B cell (primary cell): ENCODE measurements around the gene PRSS56. TPM values are rescaled to one million over a fixed set of nuclear protein-coding genes. Genes with fewer than 3 reads are reported as not detected.

Source experiments
- ATAC-seq: fragments of 200-7000 bp; cut with Tn5 transposase; one replicate; pipeline ENCODE4 v1.10.0; 2021; ENCODE audit warnings: low read depth, mild to moderate bottlenecking, moderate number of reproducible peaks, moderate library complexity
- CTCF ChIA-PET: fragments of 350-600 bp; sonication (Branson Sonifier 250); formaldehyde crosslinking; loops from one replicate; lab custom pipeline; 2021; ENCODE audit warnings: antibody characterized with exemption, inconsistent platforms; lab: Charles Lee
- POLR2A ChIA-PET: fragments of 350-600 bp; sonication (Branson Sonifier 250); formaldehyde crosslinking; loops from one replicate; lab custom pipeline; 2021; ENCODE audit warnings: antibody characterized with exemption; lab: Charles Lee
- DNase-seq: peaks from one replicate; pipeline ENCODE4 v3.0.0; 2013
- H2AFZ ChIP-seq: 2 replicates; pipeline ENCODE4 v1.6.1; 2012; ENCODE audit warnings: mild to moderate bottlenecking, low read depth, low read length; ENCODE audit not compliant: insufficient read depth, poor library complexity, severe bottlenecking
- H3K27ac ChIP-seq, 2 donors: 1 replicate in 1 of 2; 2 replicates in 1 of 2; pipeline ENCODE4 v1.5.1; 2012 to 2013; ENCODE audit warnings: low read length in 2 of 2, mild to moderate bottlenecking in 2 of 2, moderate library complexity in 1 of 2
- H3K27me3 ChIP-seq, 4 experiments: fragments of 200-600 bp in 1 of 4; sonication (generic) in 1 of 4; replicated peaks in 1 of 4; 1 replicate in 2 of 4; 2 replicates in 2 of 4; pipeline versions ENCODE4 v1.6.1 to v1.7.0; 2013 to 2016; ENCODE audit warnings: low read length in 3 of 4, mild to moderate bottlenecking in 2 of 4, mixed read lengths in 1 of 4, moderate library complexity in 1 of 4; ENCODE audit not compliant: insufficient read depth in 4 of 4, control insufficient read depth in 3 of 4; ENCODE audit errors: control extremely low read depth in 1 of 4
- H3K36me3 ChIP-seq, 2 experiments: replicated peaks in 1 of 2; 1 replicate in 1 of 2; 2 replicates in 1 of 2; pipeline versions ENCODE4 v1.6.1 to v1.7.1; 2013; ENCODE audit warnings: low read length in 1 of 2; ENCODE audit not compliant: insufficient read depth in 2 of 2, control insufficient read depth in 1 of 2; ENCODE audit errors: control extremely low read depth in 1 of 2, extremely low read depth in 1 of 2
- H3K4me1 ChIP-seq, 2 donors: fragments of 200-600 bp in 1 of 2; sonication (generic) in 1 of 2; 1 replicate in 1 of 2; 2 replicates in 1 of 2; pipeline versions ENCODE4 v1.5.1 to v1.6.1; 2013 to 2017; ENCODE audit warnings: low read length in 2 of 2; ENCODE audit not compliant: control insufficient read depth in 2 of 2, insufficient read depth in 2 of 2
- H3K4me2 ChIP-seq: replicated peaks from 2 replicates; pipeline ENCODE3; 2012; ENCODE audit warnings: mild to moderate bottlenecking, low read depth, low read length; ENCODE audit not compliant: poor library complexity, severe bottlenecking
- H3K4me3 ChIP-seq, 5 experiments: fragments of 200-600 bp in 1 of 5; sonication (generic) in 1 of 5; 1 replicate in 3 of 5; 2 replicates in 2 of 5; pipeline versions ENCODE4 v1.5.1 to v1.7.0; 2011 to 2016; ENCODE audit warnings: low read length in 4 of 5, mild to moderate bottlenecking in 4 of 5, low read depth in 2 of 5, control low read depth in 1 of 5, moderate library complexity in 1 of 5; ENCODE audit not compliant: insufficient read depth in 1 of 5; ENCODE audit errors: control extremely low read depth in 1 of 5, extremely low read depth in 1 of 5
- H3K79me2 ChIP-seq: fragments of 200-600 bp; sonication (generic); one replicate; pipeline ENCODE4 v1.6.0; 2016; ENCODE audit warnings: low read length; ENCODE audit not compliant: control insufficient read depth, insufficient read depth
- H3K9ac ChIP-seq: fragments of 200-600 bp; sonication (generic); 2 replicates; pipeline ENCODE4 v1.6.1; 2017; ENCODE audit warnings: mild to moderate bottlenecking, low read length, moderate library complexity
- H3K9me3 ChIP-seq, 3 donors: one replicate each; pipeline versions ENCODE4 v1.6.1 to v1.7.1; 2013; ENCODE audit warnings: low read length in 2 of 3; ENCODE audit not compliant: control insufficient read depth in 2 of 3, insufficient read depth in 1 of 3; ENCODE audit errors: control extremely low read depth in 1 of 3
- H4K20me1 ChIP-seq: 2 replicates; pipeline ENCODE4 v1.6.0; 2012; ENCODE audit warnings: mild to moderate bottlenecking, low read length; ENCODE audit not compliant: insufficient read depth, control insufficient read depth, poor library complexity, severe bottlenecking
- H3K27ac Mint-ChIP-seq: one replicate; pipeline ENCODE4 v1.8.0; 2021; ENCODE audit warnings: mixed read lengths
- H3K27me3 Mint-ChIP-seq: one replicate; pipeline ENCODE4 v1.8.0; 2021; ENCODE audit warnings: mixed read lengths
- H3K4me1 Mint-ChIP-seq: one replicate; pipeline ENCODE4 v1.8.0; 2021; ENCODE audit warnings: mixed read lengths
- H3K4me3 Mint-ChIP-seq: one replicate; pipeline ENCODE4 v1.8.0; 2021; ENCODE audit warnings: mixed read lengths
- H3K9me3 Mint-ChIP-seq: one replicate; pipeline ENCODE4 v1.8.0; 2022; ENCODE audit warnings: mixed read lengths; ENCODE audit not compliant: insufficient read depth
- CTCF ChIP-seq: fragments of 200-600 bp; IDR thresholded peaks from one replicate; pipeline ENCODE4 v1.8.0; 2022; ENCODE audit warnings: antibody characterized with exemption, mild to moderate bottlenecking
- EZH2 ChIP-seq: IDR thresholded peaks from 2 replicates; pipeline ENCODE4 v1.6.1; 2012; ENCODE audit warnings: borderline replicate concordance, low read depth, mild to moderate bottlenecking, moderate library complexity, low read length; ENCODE audit not compliant: insufficient read depth, poor library complexity, severe bottlenecking
- WGBS: methylation state at CpG from one replicate; pipeline ENCODE4 v1.1.5; 2013; ENCODE audit warnings: missing lambda C conversion rate; ENCODE audit not compliant: insufficient coverage; 5-methylcytosine and 5-hydroxymethylcytosine counted together
- intact Hi-C: fragments of 100-400 bp; cut with micrococcal nuclease; formaldehyde crosslinking; loops from one replicate; pipeline ENCODE4 v1.10.0; 2022
- polyA plus RNA-seq: library from polyadenylated mRNA; depleted of rRNA; stranded (reverse); fragments of >200 nt; gene quantifications from 2 replicates; pipeline ENCODE4 v1.2.3, GENCODE V29; 2012
- total RNA-seq, 2 donors: library from RNA; stranded (reverse); fragments of 120-200 nt in 1 of 2; gene quantifications; 1 replicate in 1 of 2; 2 replicates in 1 of 2; pipeline versions ENCODE4 v1.2.3 to v1.2.4, GENCODE V29; 2013 to 2022

Gene PRSS56
- total and polyA plus RNA-seq, 2 donors (not counting 1 experiment from before 2014, with no cell fraction given), result not detected

GRCh38 chr2:232511336-232511890, 8.8 kb upstream of the PRSS56 start:
- ATAC-seq, result no peak
- no peak overlapping the region for H3K4me2 ChIP-seq
- H3K4me3 Mint-ChIP-seq, result no peak overlapping the region

More at GRCh38 chr2:232511336-232511890, 8.8 kb upstream of the PRSS56 start:
- WGBS, result 63% methylated on average over 11 of the region's 11 CpGs
- H3K4me1 ChIP-seq, result no peaks in the 10 kb centered on the region
- POLR2A ChIA-PET, result no interaction called here
- no peaks in the 10 kb centered on the region for H4K20me1 ChIP-seq
- intact Hi-C loops, result no loop called here
- Mint-ChIP-seq H3K27me3 (peaks cover 22% of the 10 kb centered on the region), H3K9me3 (no peaks in the 10 kb centered on the region), H3K27ac (no peak overlapping the region), H3K4me1 (no peaks in the 10 kb centered on the region)
- peaks cover 0 to 2% (median 0%) of the 10 kb centered on the region in 4 experiments for H3K27me3 ChIP-seq
- TF ChIP-seq EZH2, result no peak
- no peak for TF ChIP-seq CTCF
- H3K9ac ChIP-seq, result no peak overlapping the region
- CTCF ChIA-PET, result interaction anchor here (1.2 kb wide), 1 partner anchor 12 kb away, joined by 3 read pairs; no protein-coding TSS in a partner anchor
- H3K4me3 ChIP-seq, result no peak overlapping the region
- H2AFZ ChIP-seq, result no peak overlapping the region
- no peaks in the 10 kb centered on the region for H3K9me3 ChIP-seq
- no peaks in the 10 kb centered on the region for H3K36me3 ChIP-seq
- H3K79me2 ChIP-seq, result no peaks in the 10 kb centered on the region
- H3K27ac ChIP-seq, result no peak overlapping the region
- no peak for DNase-seq
